Activated naive CD8-positive, alpha-beta T cell treated with anti-CD3 and anti-CD28 coated beads, Interleukin-2, amount 50 U/mL, for 16 hours (primary cell): ENCODE measurements around the gene HOXA1.

Experiments used
- DNase-seq: peaks from one replicate; pipeline ENCODE4 v3.0.0-alpha.2; 2020; ENCODE audit warnings: low read depth, low spot score

The HOXA1 gene

GRCh38 chr7:27116962-27117886, 21.4 kb upstream of the HOXA1 start:
- DNase-seq = no peak

GRCh38 chr7:27116031-27116961, 20.5 kb upstream of the HOXA1 start:
- no peak for DNase-seq

GRCh38 chr7:27115221-27116026, 19.6 kb upstream of the HOXA1 start:
- no peak for DNase-seq

GRCh38 chr7:27114881-27115220, 19.1 kb upstream of the HOXA1 start:
- DNase-seq = no peak

GRCh38 chr7:27113991-27114769, 18.4 kb upstream of the HOXA1 start:
- no peak for DNase-seq

GRCh38 chr7:27112955-27113949, 17.5 kb upstream of the HOXA1 start:
- DNase-seq = no peak

GRCh38 chr7:27112361-27112760, 16.6 kb upstream of the HOXA1 start:
- no peak for DNase-seq

- no peak for DNase-seq
Measured at GRCh38 chr7:27111751-27112277, 16.0 kb upstream of the HOXA1 start.

- DNase-seq = no peak
Measured at GRCh38 chr7:27111042-27111750, 15.4 kb upstream of the HOXA1 start.

GRCh38 chr7:27110186-27111031, 14.6 kb upstream of the HOXA1 start:
- no peak for DNase-seq

GRCh38 chr7:27109466-27110185, 13.8 kb upstream of the HOXA1 start:
- DNase-seq = no peak

- DNase-seq = no peak
Measured at GRCh38 chr7:27108390-27109127, 12.8 kb upstream of the HOXA1 start.

- DNase-seq = no peak
Measured at GRCh38 chr7:27107391-27108381, 11.9 kb upstream of the HOXA1 start.

- no peak for DNase-seq
Measured at GRCh38 chr7:27106901-27107240, 11.1 kb upstream of the HOXA1 start.

- DNase-seq = no peak
Measured at GRCh38 chr7:27106181-27106900, 10.5 kb upstream of the HOXA1 start.
